GM18519 (cell line): ENCODE measurements around the gene PIP5KL1.

Experiments
- ATAC-seq: cut with Tn5 transposase; IDR thresholded peaks from one replicate; pipeline ENCODE4 v1.9.1; 2021; ENCODE audit warnings: mild to moderate bottlenecking, moderate library complexity; ENCODE audit not compliant: unreplicated experiment, low FRiP score

PIP5KL1 gene

GRCh38 chr9:127876026-127876763 is 54.4 kb downstream of the PIP5KL1 start:
- no peak for ATAC-seq

GRCh38 chr9:127875306-127875966 is 55.1 kb downstream of the PIP5KL1 start:
- no peak for ATAC-seq

GRCh38 chr9:127874301-127875221 is 56.0 kb downstream of the PIP5KL1 start:
- ATAC-seq, result no peak

DNA sequence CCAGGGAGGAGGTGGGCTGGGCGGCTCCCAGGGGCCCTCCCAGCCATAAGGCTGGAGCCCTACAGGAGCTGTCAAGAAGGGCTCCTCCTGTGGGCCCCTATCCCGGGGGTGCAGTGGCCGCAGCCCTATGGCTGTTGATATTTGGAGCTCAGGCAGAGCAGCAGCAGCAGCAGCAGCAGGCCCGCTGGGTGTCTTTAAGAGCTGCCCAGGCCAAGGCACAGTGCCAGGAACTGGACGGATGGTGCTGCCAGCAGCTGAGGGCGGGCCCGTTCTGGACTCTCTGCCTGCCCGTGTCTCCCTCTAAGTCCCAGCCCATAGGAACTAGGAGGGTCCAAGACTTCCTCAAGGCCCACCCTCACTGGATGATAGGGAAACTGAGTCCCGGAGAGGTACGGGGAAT is 56.7 kb downstream of the PIP5KL1 start:
- ATAC-seq, result no peak

DNA sequence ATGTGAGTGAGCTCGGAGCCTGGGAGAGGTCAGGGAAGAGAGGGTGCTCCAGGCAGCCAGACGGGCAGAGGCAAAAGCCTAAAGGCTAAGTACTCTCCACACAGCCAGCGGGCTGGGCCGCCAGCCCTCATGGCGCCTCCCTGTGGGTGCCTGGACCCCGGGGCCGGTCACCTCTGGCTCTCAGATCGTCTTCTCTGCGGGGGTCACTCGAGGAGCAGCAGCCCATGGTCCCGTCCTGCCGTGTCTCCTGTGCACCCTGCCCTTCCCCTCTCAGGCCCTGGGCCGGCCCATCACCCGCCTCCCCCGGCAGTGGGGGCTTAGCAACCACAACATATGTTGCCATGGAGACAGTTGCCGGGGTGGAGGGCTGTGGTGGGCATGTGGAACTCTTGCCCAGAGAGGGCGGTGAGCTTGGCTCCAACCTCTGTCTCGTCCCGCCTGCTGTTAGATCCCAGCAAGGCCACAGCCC is 57.3 kb downstream of the PIP5KL1 start:
- ATAC-seq, result no peak

GRCh38 chr9:127872369-127873222 is 58.0 kb downstream of the PIP5KL1 start:
- no peak for ATAC-seq

GRCh38 chr9:127871531-127871930 is 59.0 kb downstream of the PIP5KL1 start:
- no peak for ATAC-seq

GRCh38 chr9:127870887-127871286 is 59.7 kb downstream of the PIP5KL1 start:
- ATAC-seq, result no peak
